Measurements from ENCODE around the gene FAM81B.
A peak's percentile ranks its signal among the peaks of the same experiment; 100 is the strongest.
"Not testable (repeated sequence)": the region's sequence is repeated elsewhere in the genome, so short reads cannot be mapped to it uniquely, and the experiment has no call there.

The FAM81B gene

DNA sequence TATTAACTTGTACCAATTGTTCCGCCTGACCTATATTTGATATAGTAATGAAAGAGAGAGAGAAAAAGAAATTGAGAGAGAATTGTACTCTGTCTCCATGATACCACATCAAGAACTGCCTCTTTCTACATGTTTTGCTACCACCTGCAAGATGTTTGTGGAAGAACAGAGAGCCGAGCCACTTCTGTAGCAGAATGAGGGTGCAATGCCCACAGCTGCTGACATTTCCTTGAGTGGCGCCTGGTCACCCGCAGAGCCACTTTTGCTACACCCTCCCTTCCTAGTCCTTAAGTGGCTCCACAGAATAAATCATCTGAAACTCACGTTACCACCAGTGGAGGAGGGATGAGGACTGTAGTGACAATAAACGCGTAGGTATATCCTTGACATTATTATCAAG, 17.1 kb upstream of the FAM81B start:
- WGBS = 92% methylated on average over 7 of the region's 7 CpGs
- H3K4me1 ChIP-seq (ENCODE audit: insufficient read depth, low read length) = 0 out of 2 replicates have a peak, but pooled peaks cover 4% of the 10 kb centered on the region
- H3K27ac ChIP-seq (ENCODE audit: low read depth, low read length) = no peak overlapping the region
- H3K9me3 ChIP-seq (ENCODE audit: insufficient read depth, low read depth, low read length) = no peaks in the 10 kb centered on the region
- H3K4me3 ChIP-seq (ENCODE audit: low read length) = no peak overlapping the region
- no peaks in the 10 kb centered on the region for H3K36me3 ChIP-seq (ENCODE audit: insufficient read depth, low read length)
- H3K9ac ChIP-seq (ENCODE audit: low read depth, low read length) = no peak overlapping the region
- no peaks in the 10 kb centered on the region for H3K27me3 ChIP-seq (ENCODE audit: insufficient read depth, low read length)

DNA sequence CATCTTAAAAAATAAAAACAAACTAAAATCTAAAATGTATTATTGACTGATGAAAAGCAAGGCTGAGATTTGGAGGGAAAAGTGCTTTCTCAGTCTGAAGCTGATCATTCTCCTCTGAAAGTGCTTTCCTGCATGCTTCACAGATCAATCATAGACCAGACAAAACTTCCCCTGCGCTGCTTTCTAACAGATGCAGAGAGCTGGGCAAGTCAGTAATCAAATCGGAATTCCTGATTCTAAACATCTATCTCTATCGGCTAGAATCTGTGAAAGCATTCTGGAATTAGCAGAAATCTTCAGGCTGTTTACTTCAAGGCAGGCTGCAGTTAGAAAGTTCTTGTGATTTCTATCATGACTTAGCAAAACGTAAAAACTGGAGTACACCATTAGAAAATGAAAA, 15.6 kb upstream of the FAM81B start:
- H3K4me3 ChIP-seq (ENCODE audit: low read length) = no peak overlapping the region
- WGBS = 88% methylated on average over 4 of the region's 4 CpGs
- H3K27ac ChIP-seq (ENCODE audit: low read depth, low read length) = no peak overlapping the region
- H3K27me3 ChIP-seq (ENCODE audit: insufficient read depth, low read length) = no peaks in the 10 kb centered on the region
- no peak overlapping the region for H3K9ac ChIP-seq (ENCODE audit: low read depth, low read length)
- H3K36me3 ChIP-seq (ENCODE audit: insufficient read depth, low read length) = no peaks in the 10 kb centered on the region
- 0 out of 2 replicates have a peak, but pooled peaks cover 4% of the 10 kb centered on the region for H3K4me1 ChIP-seq (ENCODE audit: insufficient read depth, low read length)
- H3K9me3 ChIP-seq (ENCODE audit: insufficient read depth, low read depth, low read length) = peaks cover 9% of the 10 kb centered on the region

- Histone ChIP-seq H3K9ac (ENCODE audit: low read depth, low read length) (no peak overlapping the region), H3K9me3 (ENCODE audit: insufficient read depth, low read depth, low read length) (peaks cover 14% of the 10 kb centered on the region), H3K4me3 (ENCODE audit: low read length) (no peak overlapping the region), H3K36me3 (ENCODE audit: insufficient read depth, low read length) (no peaks in the 10 kb centered on the region), H3K4me1 (ENCODE audit: insufficient read depth, low read length) (0 out of 2 replicates have a peak, but pooled peaks cover 4% of the 10 kb centered on the region), H3K27ac (ENCODE audit: low read depth, low read length) (no peak overlapping the region), H3K27me3 (ENCODE audit: insufficient read depth, low read length) (no peaks in the 10 kb centered on the region)
- 98% methylated on average over 2 of the region's 2 CpGs for WGBS
Measured at GRCh38 chr5:95379133-95379532, 12.0 kb upstream of the FAM81B start.

DNA sequence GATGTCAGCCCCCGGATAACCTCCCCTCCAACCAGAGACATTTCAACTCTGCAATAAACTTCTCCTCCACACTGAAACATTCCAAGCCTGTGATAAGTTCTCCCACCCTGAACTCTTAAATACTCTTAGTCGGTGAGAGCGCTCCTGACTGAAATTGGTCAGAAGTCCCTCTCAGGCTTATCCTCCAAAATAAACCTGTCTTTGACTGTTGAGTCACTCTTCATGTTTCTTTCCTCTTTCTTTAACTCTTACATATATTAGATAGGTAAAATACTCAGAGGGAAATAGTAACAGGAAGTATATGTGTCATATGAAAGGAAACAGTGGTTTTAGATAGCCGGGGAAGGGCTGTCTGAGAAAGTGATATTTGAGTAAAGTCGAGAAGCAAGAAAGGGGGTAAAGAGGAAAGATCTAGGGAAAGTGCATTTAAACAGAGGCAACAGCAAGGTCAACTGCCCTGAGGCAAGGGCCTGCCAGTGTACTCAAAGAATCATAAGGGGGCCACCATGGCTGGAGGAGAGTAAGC, 11.0 kb upstream of the FAM81B start:
- no peak overlapping the region for H3K4me3 ChIP-seq (ENCODE audit: low read length)
- WGBS = 95% methylated on average over 5 of the region's 5 CpGs
- no peak overlapping the region for H3K9ac ChIP-seq (ENCODE audit: low read depth, low read length)
- no peaks in the 10 kb centered on the region for H3K27me3 ChIP-seq (ENCODE audit: insufficient read depth, low read length)
- H3K36me3 ChIP-seq (ENCODE audit: insufficient read depth, low read length) = no peaks in the 10 kb centered on the region
- H3K4me1 ChIP-seq (ENCODE audit: insufficient read depth, low read length) = 0 out of 2 replicates have a peak, but pooled peaks cover 4% of the 10 kb centered on the region
- H3K27ac ChIP-seq (ENCODE audit: low read depth, low read length) = no peak overlapping the region
- H3K9me3 ChIP-seq (ENCODE audit: insufficient read depth, low read depth, low read length) = peaks cover 14% of the 10 kb centered on the region

GRCh38 chr5:95382801-95383200, 8.4 kb upstream of the FAM81B start:
- no peak overlapping the region for H3K27ac ChIP-seq (ENCODE audit: low read depth, low read length)
- no peaks in the 10 kb centered on the region for H3K27me3 ChIP-seq (ENCODE audit: insufficient read depth, low read length)
- peaks cover 14% of the 10 kb centered on the region for H3K9me3 ChIP-seq (ENCODE audit: insufficient read depth, low read depth, low read length)
- H3K36me3 ChIP-seq (ENCODE audit: insufficient read depth, low read length) = no peaks in the 10 kb centered on the region
- no peak overlapping the region for H3K9ac ChIP-seq (ENCODE audit: low read depth, low read length)
- 96% methylated on average over 4 of the region's 4 CpGs for whole genome bisulfite sequencing
- no peak overlapping the region for H3K4me3 ChIP-seq (ENCODE audit: low read length)
- H3K4me1 ChIP-seq (ENCODE audit: insufficient read depth, low read length) = no peaks in the 10 kb centered on the region

- 92% methylated on average over 4 of the region's 5 CpGs for WGBS
- Histone ChIP-seq H3K9ac (ENCODE audit: low read depth, low read length) (no peak overlapping the region), H3K36me3 (ENCODE audit: insufficient read depth, low read length) (no peaks in the 10 kb centered on the region), H3K27ac (ENCODE audit: low read depth, low read length) (no peak overlapping the region), H3K4me1 (ENCODE audit: insufficient read depth, low read length) (no peaks in the 10 kb centered on the region), H3K4me3 (ENCODE audit: low read length) (no peak overlapping the region), H3K9me3 (ENCODE audit: insufficient read depth, low read depth, low read length) (peaks cover 14% of the 10 kb centered on the region), H3K27me3 (ENCODE audit: insufficient read depth, low read length) (no peaks in the 10 kb centered on the region)
Measured at GRCh38 chr5:95384485-95385213, 6.5 kb upstream of the FAM81B start.

GRCh38 chr5:95385334-95385733, 5.8 kb upstream of the FAM81B start:
- no peaks in the 10 kb centered on the region for H3K4me1 ChIP-seq (ENCODE audit: insufficient read depth, low read length)
- H3K4me3 ChIP-seq (ENCODE audit: low read length) = no peak overlapping the region
- 86% methylated on average over 1 of the region's 1 CpG for WGBS
- no peaks in the 10 kb centered on the region for H3K36me3 ChIP-seq (ENCODE audit: insufficient read depth, low read length)
- peaks cover 8% of the 10 kb centered on the region for H3K9me3 ChIP-seq (ENCODE audit: insufficient read depth, low read depth, low read length)
- H3K27me3 ChIP-seq (ENCODE audit: insufficient read depth, low read length) = no peaks in the 10 kb centered on the region
- no peak overlapping the region for H3K27ac ChIP-seq (ENCODE audit: low read depth, low read length)
- no peak overlapping the region for H3K9ac ChIP-seq (ENCODE audit: low read depth, low read length)

DNA sequence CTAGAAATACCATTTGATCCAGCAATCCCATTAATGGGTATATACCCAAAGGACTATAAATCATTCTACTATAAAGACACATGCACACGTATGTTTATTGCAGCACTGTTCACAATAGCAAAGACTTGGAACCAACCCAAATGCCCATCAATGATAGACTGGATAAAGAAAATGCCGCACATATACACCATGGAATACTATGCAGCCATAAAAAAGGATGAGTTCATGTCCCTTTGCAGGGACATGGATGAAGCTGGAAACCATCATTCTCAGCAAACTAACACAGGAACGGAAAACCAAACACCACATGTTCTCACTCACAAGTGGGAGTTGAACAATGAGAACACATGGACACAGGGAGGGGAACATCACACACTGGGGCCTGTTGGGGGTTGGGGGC, 799 bp downstream of the FAM81B start:
- WGBS = 91% methylated on average over 2 of the region's 3 CpGs
- H3K4me1 ChIP-seq (ENCODE audit: insufficient read depth, low read length); H3K9me3 ChIP-seq (ENCODE audit: insufficient read depth, low read depth, low read length); H3K9ac ChIP-seq (ENCODE audit: low read depth, low read length); H3K27me3 ChIP-seq (ENCODE audit: insufficient read depth, low read length); H3K36me3 ChIP-seq (ENCODE audit: insufficient read depth, low read length); H3K27ac ChIP-seq (ENCODE audit: low read depth, low read length); H3K4me3 ChIP-seq (ENCODE audit: low read length): not testable (repeated sequence)

- Histone ChIP-seq H3K36me3 (ENCODE audit: insufficient read depth, low read length) (no peaks in the 10 kb centered on the region), H3K27ac (ENCODE audit: low read depth, low read length) (peak overlapping the region; percentile 24), H3K9ac (ENCODE audit: low read depth, low read length) (peak overlapping the region; percentile 14; the same call in 1 of the 2 replicates), H3K4me3 (ENCODE audit: low read length) (no peak overlapping the region), H3K27me3 (ENCODE audit: insufficient read depth, low read length) (no peaks in the 10 kb centered on the region), H3K9me3 (ENCODE audit: insufficient read depth, low read depth, low read length) (no peaks in the 10 kb centered on the region), H3K4me1 (ENCODE audit: insufficient read depth, low read length) (peaks cover 7% of the 10 kb centered on the region; the same call in 1 of the 2 replicates)
- WGBS = 9% methylated on average over 1 of the region's 1 CpG
Measured at GRCh38 chr5:95392593-95393182, 1.5 kb downstream of the FAM81B start.

DNA sequence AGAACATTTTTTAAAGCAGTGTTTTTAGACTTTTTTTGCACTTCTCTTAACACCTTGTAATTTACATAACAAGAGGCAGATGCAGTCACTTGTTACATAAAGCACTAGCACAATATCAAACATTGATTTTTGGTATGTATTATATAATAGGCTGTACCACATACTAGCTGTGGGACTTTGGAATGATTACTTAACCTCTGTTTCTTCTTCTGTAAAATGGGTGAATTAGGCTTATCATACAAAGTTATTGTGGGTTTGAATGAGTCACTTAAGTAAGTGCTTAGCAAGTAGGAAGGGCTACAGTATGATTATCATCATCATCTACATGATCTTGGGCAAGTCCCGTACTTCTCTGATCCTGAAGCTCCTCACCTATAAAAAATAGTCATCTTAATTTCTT, 2.1 kb downstream of the FAM81B start:
- Histone ChIP-seq H3K9me3 (ENCODE audit: insufficient read depth, low read depth, low read length) (no peaks in the 10 kb centered on the region), H3K27ac (ENCODE audit: low read depth, low read length) (peak overlapping the region; percentile 24), H3K4me3 (ENCODE audit: low read length) (no peak overlapping the region), H3K36me3 (ENCODE audit: insufficient read depth, low read length) (no peaks in the 10 kb centered on the region), H3K4me1 (ENCODE audit: insufficient read depth, low read length) (peaks cover 7% of the 10 kb centered on the region; the same call in 1 of the 2 replicates), H3K9ac (ENCODE audit: low read depth, low read length) (peak overlapping the region; percentile 14; the same call in 1 of the 2 replicates), H3K27me3 (ENCODE audit: insufficient read depth, low read length) (no peaks in the 10 kb centered on the region)
- 100% methylated on average over 1 of the region's 1 CpG for WGBS

GRCh38 chr5:95398989-95399388, 7.8 kb downstream of the FAM81B start:
- no peaks in the 10 kb centered on the region for H3K36me3 ChIP-seq (ENCODE audit: insufficient read depth, low read length)
- H3K4me3 ChIP-seq (ENCODE audit: low read length) = no peak overlapping the region
- H3K9ac ChIP-seq (ENCODE audit: low read depth, low read length) = no peak overlapping the region
- H3K4me1 ChIP-seq (ENCODE audit: insufficient read depth, low read length) = no peaks in the 10 kb centered on the region
- H3K27me3 ChIP-seq (ENCODE audit: insufficient read depth, low read length) = no peaks in the 10 kb centered on the region
- no peaks in the 10 kb centered on the region for H3K9me3 ChIP-seq (ENCODE audit: insufficient read depth, low read depth, low read length)
- no peak overlapping the region for H3K27ac ChIP-seq (ENCODE audit: low read depth, low read length)
- 75% methylated on average over 1 of the region's 1 CpG for WGBS
